Left hindlimb (tissue), 1 donor: ENCODE data around the gene HECW1.
"Not testable (repeated sequence)": the region's sequence is repeated elsewhere in the genome, so short reads cannot be mapped to it uniquely, and the experiment has no call there.

Source experiments
- DNase-seq: peaks from one replicate; pipeline ENCODE4 v3.0.0-alpha.2; 2018

Gene HECW1

GRCh38 chr7:43479543-43479942 is 367.1 kb downstream of the HECW1 start:
- no peak for DNase-seq

- no peak for DNase-seq
These were observed 368.1 kb downstream of the HECW1 start for GRCh38 chr7:43480581-43480980.

GRCh38 chr7:43481902-43482678 is 369.6 kb downstream of the HECW1 start:
- DNase-seq: no peak

GRCh38 chr7:43482679-43483252 is 370.3 kb downstream of the HECW1 start:
- DNase-seq: no peak

GRCh38 chr7:43484678-43485395 is 372.4 kb downstream of the HECW1 start:
- DNase-seq: no peak

- no peak for DNase-seq
These were observed 373.1 kb downstream of the HECW1 start for GRCh38 chr7:43485580-43485979.

GRCh38 chr7:43486008-43486407 is 373.6 kb downstream of the HECW1 start:
- DNase-seq: not testable (repeated sequence)

- DNase-seq: no peak
These were observed 374.2 kb downstream of the HECW1 start for GRCh38 chr7:43486634-43487033.

GRCh38 chr7:43487731-43488073 is 375.3 kb downstream of the HECW1 start:
- DNase-seq: no peak

GRCh38 chr7:43489257-43489656 is 376.8 kb downstream of the HECW1 start:
- no peak for DNase-seq

- DNase-seq: no peak
These were observed 377.6 kb downstream of the HECW1 start for GRCh38 chr7:43490016-43490415.

GRCh38 chr7:43491123-43491522 is 378.7 kb downstream of the HECW1 start:
- DNase-seq: no peak

GRCh38 chr7:43491984-43492383 is 379.5 kb downstream of the HECW1 start:
- DNase-seq: no peak

- DNase-seq: no peak
These were observed 380.4 kb downstream of the HECW1 start for GRCh38 chr7:43492896-43493295.

- DNase-seq: no peak
These were observed 383.1 kb downstream of the HECW1 start for GRCh38 chr7:43495572-43495971.

GRCh38 chr7:43496596-43496995 is 384.1 kb downstream of the HECW1 start:
- DNase-seq: no peak

- DNase-seq: no peak
These were observed 389.4 kb downstream of the HECW1 start for GRCh38 chr7:43501870-43502269.

- no peak for DNase-seq
These were observed 390.5 kb downstream of the HECW1 start for GRCh38 chr7:43502941-43503340.

GRCh38 chr7:43505412-43505811 is 393.0 kb downstream of the HECW1 start:
- no peak for DNase-seq

GRCh38 chr7:43506460-43506859 is 394.0 kb downstream of the HECW1 start:
- no peak for DNase-seq

- no peak for DNase-seq
These were observed 396.0 kb downstream of the HECW1 start for GRCh38 chr7:43508461-43508860.

GRCh38 chr7:43509906-43510305 is 397.5 kb downstream of the HECW1 start:
- no peak for DNase-seq

- DNase-seq: no peak
These were observed 398.6 kb downstream of the HECW1 start for GRCh38 chr7:43511029-43511428.
